HG02943 (cell line): ENCODE results near the gene KLF16.
A peak's percentile ranks its signal among the peaks of the same experiment; 100 is the strongest.

Source experiments
- ATAC-seq: cut with Tn5 transposase; IDR thresholded peaks from one replicate; pipeline ENCODE4 v1.9.1; 2021; ENCODE audit warnings: mild to moderate bottlenecking, low read depth, moderate library complexity; ENCODE audit not compliant: unreplicated experiment

KLF16 gene

GRCh38 chr19:1811942-1812425 lies 51.4 kb downstream of the KLF16 start, which contains the start of gene ATP8B3:
ATP8B3 (minus strand) TSS chr19:1812276; CDS start chr19:1811736, 540 bp downstream.
- ATAC-seq = peak; percentile 12

- no peak for ATAC-seq
These were observed 51.9 kb downstream of the KLF16 start for GRCh38 chr19:1811472-1811894.

GRCh38 chr19:1810439-1811160 lies 52.8 kb downstream of the KLF16 start:
- no peak for ATAC-seq

GRCh38 chr19:1809678-1810077 lies 53.7 kb downstream of the KLF16 start:
- no peak for ATAC-seq

GRCh38 chr19:1808395-1808731 lies 55.0 kb downstream of the KLF16 start:
- no peak for ATAC-seq

GRCh38 chr19:1807695-1808394 lies 55.5 kb downstream of the KLF16 start:
- no peak for ATAC-seq

- ATAC-seq = no peak
These were observed 56.2 kb downstream of the KLF16 start for GRCh38 chr19:1807030-1807694.

- ATAC-seq = no peak
These were observed 57.0 kb downstream of the KLF16 start for GRCh38 chr19:1806184-1807029.

GRCh38 chr19:1805401-1806183 lies 57.8 kb downstream of the KLF16 start:
- ATAC-seq = no peak

GRCh38 chr19:1804858-1805257 lies 58.5 kb downstream of the KLF16 start:
- no peak for ATAC-seq
